HT-29 (cell line): ENCODE measurements around the gene NOX1. TPM values are rescaled to one million over a fixed set of nuclear protein-coding genes. Genes with fewer than 3 reads are reported as not detected.
A peak's percentile ranks its signal among the peaks of the same experiment; 100 is the strongest.
"Not testable (repeated sequence)": the region's sequence is repeated elsewhere in the genome, so short reads cannot be mapped to it uniquely, and the experiment has no call there.

Experiments used
- DNase-seq: peaks from one replicate; pipeline ENCODE4 v3.0.0-alpha.2; 2015; ENCODE audit warnings: low spot score
- small RNA-seq: library from RNA; depleted of rRNA; stranded (forward); fragments of <200 nt; gene quantifications from one replicate; pipeline ENCODE3, GENCODE V24; 2014
- total RNA-seq: library from RNA; depleted of rRNA; stranded (reverse); fragments of >200 nt; shearing (Covaris generic); gene quantifications from 2 replicates; pipeline ENCODE4 v1.2.3, GENCODE V29; 2014; rRNA removed

Gene NOX1
- total RNA-seq, 1 experiment from 2014 or later = 17.7 TPM

DNA sequence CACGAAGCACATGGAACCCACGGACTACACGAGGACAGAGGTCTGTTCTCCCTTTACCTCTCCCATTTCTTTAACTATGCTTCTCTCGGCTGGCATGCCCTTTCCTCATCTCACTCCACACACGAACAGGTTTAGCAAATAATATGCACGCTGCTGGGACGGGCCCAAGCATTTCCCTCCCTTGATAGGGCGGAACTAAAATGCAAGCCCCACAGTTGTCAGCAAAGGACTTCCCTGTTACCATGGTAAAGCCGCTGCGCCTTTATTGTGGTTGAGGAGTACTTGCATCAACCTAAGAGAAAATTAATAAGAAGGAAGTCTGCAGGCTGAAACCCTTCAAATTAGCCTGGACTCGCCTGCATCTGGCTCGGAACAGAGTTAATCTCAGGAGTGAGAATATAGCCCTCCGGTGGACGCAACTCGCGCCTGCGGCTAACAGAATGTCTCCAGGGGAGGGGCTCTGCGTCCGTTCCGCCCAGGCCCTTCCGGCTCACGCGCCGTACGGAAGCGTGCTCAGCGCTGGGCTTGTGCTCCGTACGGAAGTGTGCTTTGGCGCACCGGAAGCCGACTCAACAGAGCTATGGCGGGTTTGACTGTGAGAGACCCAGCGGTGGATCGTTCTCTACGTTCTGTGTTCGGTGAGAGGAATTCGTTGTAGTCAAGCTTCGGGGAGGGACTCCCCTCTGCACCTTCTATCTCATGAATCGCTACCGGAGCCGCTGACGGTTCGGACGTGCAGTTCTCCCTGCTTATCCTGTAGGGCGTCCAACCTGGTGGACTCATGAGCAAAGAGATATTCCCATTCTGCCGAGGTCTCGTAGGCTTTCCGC lies 54.1 kb downstream of the NOX1 start, which contains the start of gene CSTF2:
Gene CSTF2 (plus strand): TSS at position 555 of the 830 bp plus-strand sequence. CDS start 26 bp downstream, at position 581.
- DNase-seq = peak; percentile 89

DNA sequence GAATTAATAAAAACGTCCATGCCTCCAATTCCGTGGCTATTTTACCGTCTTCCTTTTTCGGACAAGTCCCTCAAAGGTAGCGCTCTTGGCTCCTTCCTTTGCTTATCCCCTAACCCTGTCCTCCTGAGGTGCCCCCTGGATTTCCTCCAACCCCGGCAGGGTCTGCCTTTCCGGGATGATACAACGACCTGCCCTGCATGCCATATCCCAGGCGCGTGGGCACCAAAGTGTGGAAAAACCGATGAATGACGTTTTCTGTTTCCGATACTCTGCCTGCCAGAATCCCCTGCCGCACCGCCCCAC lies 54.7 kb downstream of the NOX1 start:
- no peak for DNase-seq

DNA sequence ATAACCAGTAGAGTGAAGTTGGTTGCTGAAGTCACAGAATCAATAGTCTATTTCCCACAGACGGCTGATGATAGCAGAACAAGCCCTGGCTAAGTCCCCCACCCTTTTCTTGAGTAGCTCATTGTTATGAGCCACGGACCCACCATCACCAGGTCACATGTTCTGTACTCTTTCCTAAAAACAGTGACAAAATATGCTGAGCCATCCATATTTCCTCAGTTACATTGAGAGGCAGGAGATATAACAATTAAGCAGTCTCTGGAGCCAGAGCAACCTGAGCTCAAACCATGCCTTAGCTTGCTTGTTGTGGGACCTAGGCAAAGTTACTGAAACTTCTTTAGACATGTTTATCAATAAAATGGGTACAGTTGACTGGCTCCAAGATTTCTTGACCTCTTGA lies 56.8 kb downstream of the NOX1 start:
- DNase-seq = no peak

DNA sequence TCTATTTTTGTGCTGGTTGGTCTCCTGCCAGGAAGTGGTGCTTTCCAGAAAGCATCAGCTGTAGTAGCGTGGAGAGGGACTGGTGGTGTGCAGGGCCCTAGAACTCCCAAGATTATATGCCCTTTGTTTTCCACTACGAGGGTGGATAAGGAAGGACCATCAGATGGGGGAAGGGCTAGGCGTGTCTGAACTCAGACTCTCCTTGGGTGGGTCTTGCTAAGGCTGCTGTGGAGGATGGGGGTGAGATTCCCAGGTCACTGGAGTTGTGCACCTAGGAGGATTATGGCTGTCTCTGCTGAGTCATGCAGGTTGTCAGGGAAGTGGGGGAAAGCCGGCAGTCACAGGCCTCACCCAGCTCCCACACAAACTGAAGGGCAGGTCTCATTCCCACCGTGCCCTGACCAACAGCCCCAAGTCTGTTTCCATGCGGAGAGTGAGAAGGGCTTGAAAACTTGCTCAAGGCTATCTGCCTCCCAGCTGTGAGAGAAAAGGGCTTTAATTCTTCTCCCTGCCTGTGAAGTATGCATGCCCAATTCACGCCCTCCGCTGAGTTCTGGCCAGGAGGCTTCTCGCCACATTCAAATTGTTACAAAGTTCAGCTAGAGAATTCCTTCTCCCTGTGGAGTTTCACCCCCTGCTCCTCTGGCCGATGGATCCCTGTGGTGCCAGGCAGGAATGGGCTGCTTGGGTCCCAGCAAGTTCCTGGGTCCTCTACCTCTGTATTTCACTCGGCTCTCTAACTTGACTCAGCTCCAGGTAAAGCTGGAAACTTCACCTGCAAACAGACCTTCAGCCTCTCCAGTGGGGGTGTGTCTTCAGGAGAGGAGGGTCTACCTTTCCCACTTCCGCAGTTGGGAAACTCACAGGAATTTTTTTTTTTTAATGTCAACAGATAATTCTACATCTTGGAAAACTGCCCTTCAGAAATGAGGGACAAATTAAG lies 61.7 kb downstream of the NOX1 start:
- peak; percentile 65 for DNase-seq

DNA sequence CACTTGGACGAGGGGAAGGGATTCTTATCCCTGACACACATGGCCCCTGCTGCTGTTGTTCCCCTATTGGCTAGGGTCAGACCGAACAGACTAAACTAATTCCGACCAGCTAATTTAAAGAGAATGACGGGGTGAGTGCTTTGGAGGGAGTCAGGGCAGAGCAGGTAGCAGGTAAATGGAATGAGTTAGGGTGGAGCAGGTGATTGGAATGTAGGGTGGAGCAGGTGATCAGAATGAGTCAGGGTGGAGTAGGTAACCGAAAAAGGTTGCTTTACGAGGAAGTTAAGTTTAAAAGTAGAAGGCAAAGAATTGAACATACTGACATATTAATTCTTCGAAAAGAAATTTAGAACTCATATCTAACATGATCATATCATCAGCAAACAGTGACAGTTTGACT lies 65.9 kb downstream of the NOX1 start:
- peak; percentile 68 for DNase-seq

DNA sequence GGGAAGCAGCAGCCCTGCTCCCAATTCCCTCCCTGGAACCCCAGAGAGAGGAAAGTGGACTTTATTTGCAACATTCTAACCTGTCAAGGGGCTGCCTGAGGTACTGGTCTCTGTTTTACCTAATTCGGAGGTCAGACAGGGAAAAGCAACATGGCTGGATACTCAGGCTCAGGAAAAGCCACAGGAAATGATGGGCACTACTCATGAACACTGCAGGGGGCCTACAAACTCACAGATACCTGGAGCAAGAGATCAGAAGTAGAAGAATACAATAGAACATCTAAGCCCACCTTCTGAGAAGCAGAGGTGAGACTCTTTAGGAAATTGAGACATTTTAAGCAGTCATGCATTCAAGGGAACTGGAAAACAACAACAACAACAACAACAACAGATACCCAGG lies 69.4 kb downstream of the NOX1 start:
- no peak for DNase-seq

DNA sequence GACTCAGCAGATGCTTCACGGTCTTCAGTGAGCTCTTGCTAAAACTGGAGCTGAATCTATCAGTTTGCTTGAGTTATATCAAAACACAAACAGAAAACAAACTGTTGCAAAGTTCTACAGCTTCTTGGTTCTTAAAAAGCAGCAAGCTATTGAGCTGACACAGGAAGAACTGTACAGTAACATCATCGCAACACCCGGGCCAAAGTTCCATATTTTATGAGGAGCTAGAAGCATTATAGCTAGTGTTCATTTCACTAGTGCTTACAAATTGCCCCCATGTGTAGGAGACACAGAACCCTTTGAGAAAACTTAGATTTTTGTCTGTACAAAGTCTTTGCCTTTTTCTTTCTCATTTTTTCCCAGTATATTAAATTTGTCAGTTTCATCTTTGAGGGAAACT lies 71.3 kb downstream of the NOX1 start:
- DNase-seq = no peak

DNA sequence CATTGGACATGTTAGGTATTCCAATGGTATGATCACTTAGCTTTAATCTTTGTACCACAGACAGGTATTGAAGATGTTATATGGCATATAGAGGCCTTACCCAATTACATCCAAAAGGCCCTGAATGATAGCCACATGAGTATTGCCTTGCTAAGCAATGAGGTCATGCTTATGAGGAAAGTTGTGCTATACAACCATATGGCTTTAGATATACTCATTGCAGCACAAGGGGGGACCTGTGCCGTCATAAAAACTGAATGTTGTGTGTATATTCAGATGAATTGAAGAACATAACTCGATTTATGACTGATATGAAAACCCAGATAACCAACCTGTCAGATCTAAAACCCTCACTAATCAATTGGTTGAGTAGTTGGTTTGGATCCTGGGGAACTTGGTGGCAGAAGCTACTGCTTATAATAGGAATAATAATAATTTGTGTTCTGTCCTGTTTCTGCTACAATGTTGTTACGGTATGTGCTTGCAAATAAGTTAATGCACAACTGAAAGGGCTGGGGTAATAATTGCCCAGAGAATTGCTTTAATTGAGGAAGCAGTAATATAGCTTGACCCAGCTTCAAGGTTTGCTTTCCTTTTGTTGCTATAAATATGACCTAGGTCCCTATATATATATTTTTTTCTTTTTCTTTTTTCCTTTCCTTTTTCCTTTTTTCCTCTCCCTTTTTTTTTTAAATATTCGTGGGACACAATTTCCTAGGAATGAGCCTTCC lies 75.5 kb downstream of the NOX1 start:
- no peak for DNase-seq

DNA sequence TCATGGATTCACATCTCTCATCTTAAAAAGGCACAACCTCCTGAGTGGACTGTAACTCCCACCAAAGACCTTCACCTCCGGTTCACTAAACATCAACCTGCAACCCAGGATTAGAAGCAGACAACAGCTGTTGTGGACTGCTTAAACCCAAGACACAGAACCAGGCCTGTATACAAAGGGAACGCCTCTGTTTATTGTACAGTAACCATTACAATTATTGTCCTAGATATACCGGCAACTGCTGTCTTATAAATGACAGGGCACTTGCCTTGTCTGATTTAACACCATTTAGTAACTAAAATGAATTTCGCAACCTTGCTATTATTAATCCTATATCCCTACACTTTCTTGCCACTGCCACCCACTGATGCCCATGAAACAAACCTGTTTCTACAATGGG lies 76.8 kb downstream of the NOX1 start:
- no peak for DNase-seq

DNA sequence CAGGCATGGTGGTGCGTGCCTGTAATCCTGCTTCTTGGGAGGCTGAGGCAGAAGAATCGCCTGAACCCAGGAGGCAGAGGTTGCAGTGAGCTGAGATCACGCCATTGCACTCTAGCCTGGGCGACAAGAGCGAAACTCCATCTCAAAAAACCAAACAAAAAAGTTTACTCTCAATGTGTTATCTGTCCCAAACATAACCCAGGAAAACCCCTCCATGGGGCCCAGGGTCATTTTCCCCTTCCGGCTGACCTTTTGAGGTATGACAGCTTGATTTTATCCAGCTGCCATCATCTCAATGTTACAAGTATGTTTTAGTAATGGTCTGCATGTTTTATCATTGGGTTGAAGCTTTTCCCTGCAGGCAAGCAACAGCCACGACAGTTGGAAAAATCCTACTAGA lies 77.8 kb downstream of the NOX1 start:
- DNase-seq = not testable (repeated sequence)

Small RNAs within 50 kb of the gene (small RNA-seq; reads per million reads assigned to genes)
- gene RF00411 = not detected

Other genes with a start within 250 kb of the NOX1 start
- gene TSPAN6, start 237.6 kb downstream of the NOX1 start, total RNA-seq = 9.2 and 9.5 TPM in 2 replicates
- 0.28 and 0.78 TPM in 2 replicates for gene SRPX2, start 230.2 kb downstream of the NOX1 start, total RNA-seq
- gene SYTL4, start 142.2 kb downstream of the NOX1 start, total RNA-seq = 3.7 and 3.8 TPM in 2 replicates
- gene CSTF2, start 54.0 kb downstream of the NOX1 start, total RNA-seq = 63.9 and 70.6 TPM in 2 replicates
- 2.7 and 4.6 TPM in 2 replicates for gene XKRX, start 54.6 kb upstream of the NOX1 start, total RNA-seq
- not detected in 2 replicates for gene ARL13A, start 95.3 kb upstream of the NOX1 start, total RNA-seq
- gene TRMT2B, start 177.8 kb upstream of the NOX1 start, total RNA-seq = 23.9 and 25.7 TPM in 2 replicates
- gene TMEM35A, start 204.5 kb upstream of the NOX1 start, total RNA-seq = not detected in 2 replicates
- 11.5 and 13.2 TPM in 2 replicates for gene CENPI, start 223.8 kb upstream of the NOX1 start, total RNA-seq